ENCODE measurements around the gene RTL10.

RTL10 gene

DNA sequence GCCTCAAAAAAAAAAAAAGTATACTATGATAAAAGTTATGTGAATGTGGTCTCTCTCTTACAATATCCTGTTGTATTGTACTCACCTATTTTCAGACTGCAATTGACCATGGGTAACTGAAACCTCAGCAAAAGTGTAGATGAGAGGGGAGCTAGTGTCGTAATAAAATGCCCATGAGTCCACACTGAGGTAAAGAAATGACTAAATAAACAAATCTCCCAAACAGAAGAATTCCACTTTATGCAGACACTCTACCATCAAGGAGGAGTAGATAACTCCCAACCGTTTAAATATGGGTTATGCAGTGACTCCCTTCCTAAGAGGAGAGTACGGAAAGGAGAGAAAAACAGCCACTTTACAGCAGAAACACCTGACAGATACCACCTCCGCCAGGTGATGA, 14.6 kb downstream of the RTL10 start:
- Histone ChIP-seq H3K4me3 (ENCODE audit: insufficient read depth, low read length, poor library complexity, severe bottlenecking) (no peak overlapping the region), H3K4me2 (ENCODE audit: low read depth, low read length, poor library complexity, severe bottlenecking) (no peak overlapping the region), H3K36me3 (ENCODE audit: low read length) (no peaks in the 10 kb centered on the region), H4K20me1 (ENCODE audit: low read depth, low read length) (no peaks in the 10 kb centered on the region), H3K79me2 (ENCODE audit: insufficient read depth, low read length) (no peaks in the 10 kb centered on the region), H3K27me3 (ENCODE audit: low read length) (no peaks in the 10 kb centered on the region), H3K27ac (ENCODE audit: low read depth, low read length) (no peak overlapping the region), H3F3A (ENCODE audit: insufficient read depth) (no peaks in the 10 kb centered on the region), H3K9ac (ENCODE audit: low read length) (no peak overlapping the region), H3K9me3 (ENCODE audit: insufficient read depth, low read length) (no peaks in the 10 kb centered on the region), H2AFZ (ENCODE audit: low read depth, low read length, severe bottlenecking) (no peak overlapping the region), H3K9me2 (replicated peaks; ENCODE audit: insufficient read depth, low read length) (no peaks in the 10 kb centered on the region)
- TF ChIP-seq, protein P1, sequence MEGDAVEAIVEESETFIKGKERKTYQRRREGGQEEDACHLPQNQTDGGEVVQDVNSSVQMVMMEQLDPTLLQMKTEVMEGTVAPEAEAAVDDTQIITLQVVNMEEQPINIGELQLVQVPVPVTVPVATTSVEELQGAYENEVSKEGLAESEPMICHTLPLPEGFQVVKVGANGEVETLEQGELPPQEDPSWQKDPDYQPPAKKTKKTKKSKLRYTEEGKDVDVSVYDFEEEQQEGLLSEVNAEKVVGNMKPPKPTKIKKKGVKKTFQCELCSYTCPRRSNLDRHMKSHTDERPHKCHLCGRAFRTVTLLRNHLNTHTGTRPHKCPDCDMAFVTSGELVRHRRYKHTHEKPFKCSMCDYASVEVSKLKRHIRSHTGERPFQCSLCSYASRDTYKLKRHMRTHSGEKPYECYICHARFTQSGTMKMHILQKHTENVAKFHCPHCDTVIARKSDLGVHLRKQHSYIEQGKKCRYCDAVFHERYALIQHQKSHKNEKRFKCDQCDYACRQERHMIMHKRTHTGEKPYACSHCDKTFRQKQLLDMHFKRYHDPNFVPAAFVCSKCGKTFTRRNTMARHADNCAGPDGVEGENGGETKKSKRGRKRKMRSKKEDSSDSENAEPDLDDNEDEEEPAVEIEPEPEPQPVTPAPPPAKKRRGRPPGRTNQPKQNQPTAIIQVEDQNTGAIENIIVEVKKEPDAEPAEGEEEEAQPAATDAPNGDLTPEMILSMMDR (IDR thresholded peaks at IDR 0.05; ENCODE audit: insufficient read depth, low read length, poor library complexity, severe bottlenecking) = no peak
- TF ChIP-seq EZH2phosphoT487 (conservative IDR thresholded peaks at IDR 0.05; ENCODE audit: low read length) = no peak

DNA sequence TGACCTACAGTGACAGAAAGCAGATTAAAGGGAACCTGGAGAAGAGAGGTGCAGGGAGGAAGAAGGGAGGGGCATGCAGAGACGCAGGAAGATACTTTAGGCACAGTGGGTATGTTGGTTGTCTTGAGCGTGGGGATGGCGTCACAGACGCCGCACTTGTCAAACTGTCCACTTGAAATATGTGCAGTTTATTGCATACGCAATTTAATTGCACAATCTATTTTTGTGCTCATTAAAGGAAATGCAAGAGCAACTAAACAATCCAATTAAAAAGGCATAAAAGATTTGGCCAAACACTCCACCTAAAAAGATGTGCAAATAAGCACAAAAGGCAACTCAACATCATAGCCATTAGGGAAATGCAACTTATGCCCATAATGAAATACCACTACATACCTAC, 16.8 kb downstream of the RTL10 start:
- Histone ChIP-seq H3K4me3 (ENCODE audit: insufficient read depth, low read length, poor library complexity, severe bottlenecking) (no peak overlapping the region), H3F3A (ENCODE audit: insufficient read depth) (no peaks in the 10 kb centered on the region), H3K27me3 (ENCODE audit: low read length) (no peaks in the 10 kb centered on the region), H3K36me3 (ENCODE audit: low read length) (no peaks in the 10 kb centered on the region), H3K9ac (ENCODE audit: low read length) (no peak overlapping the region), H3K9me3 (ENCODE audit: insufficient read depth, low read length) (no peaks in the 10 kb centered on the region), H3K9me2 (replicated peaks; ENCODE audit: insufficient read depth, low read length) (no peaks in the 10 kb centered on the region), H3K4me2 (ENCODE audit: low read depth, low read length, poor library complexity, severe bottlenecking) (no peak overlapping the region), H2AFZ (ENCODE audit: low read depth, low read length, severe bottlenecking) (no peak overlapping the region), H3K79me2 (ENCODE audit: insufficient read depth, low read length) (no peaks in the 10 kb centered on the region), H3K27ac (ENCODE audit: low read depth, low read length) (no peak overlapping the region), H4K20me1 (ENCODE audit: low read depth, low read length) (no peaks in the 10 kb centered on the region)
- TF ChIP-seq EZH2phosphoT487 (conservative IDR thresholded peaks at IDR 0.05; ENCODE audit: low read length) = no peak
- TF ChIP-seq, protein P1 (IDR thresholded peaks at IDR 0.05; ENCODE audit: insufficient read depth, low read length, poor library complexity, severe bottlenecking) = no peak

DNA sequence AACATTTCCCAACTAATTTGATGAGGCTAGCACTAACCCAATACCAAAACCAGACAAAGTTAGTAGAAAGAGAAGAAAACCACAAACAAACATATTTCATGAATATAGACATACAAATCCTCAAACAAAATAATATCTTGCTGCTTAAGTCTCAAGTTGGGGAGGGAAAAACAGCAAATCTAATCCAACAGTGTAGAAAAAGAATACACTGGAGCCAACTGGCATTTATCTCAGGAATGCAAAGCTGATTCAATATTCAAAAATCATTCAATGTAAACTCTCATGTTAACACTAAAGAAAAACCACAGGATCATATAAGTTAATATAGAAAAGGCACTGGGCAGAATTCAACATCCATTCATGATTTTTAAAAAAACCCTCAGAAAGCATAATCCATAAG, 18.2 kb downstream of the RTL10 start:
- H3K36me3 ChIP-seq (ENCODE audit: low read length) = no peaks in the 10 kb centered on the region
- no peaks in the 10 kb centered on the region for H3K27me3 ChIP-seq (ENCODE audit: low read length)
- H2AFZ ChIP-seq (ENCODE audit: low read depth, low read length, severe bottlenecking) = no peak overlapping the region
- H3K9me2 ChIP-seq (replicated peaks; ENCODE audit: insufficient read depth, low read length) = no peaks in the 10 kb centered on the region
- no peak overlapping the region for H3K27ac ChIP-seq (ENCODE audit: low read depth, low read length)
- no peak overlapping the region for H3K4me3 ChIP-seq (ENCODE audit: insufficient read depth, low read length, poor library complexity, severe bottlenecking)
- TF ChIP-seq, protein P1 (IDR thresholded peaks at IDR 0.05; ENCODE audit: insufficient read depth, low read length, poor library complexity, severe bottlenecking) = no peak
- TF ChIP-seq EZH2phosphoT487 (conservative IDR thresholded peaks at IDR 0.05; ENCODE audit: low read length) = no peak
- no peak overlapping the region for H3K4me2 ChIP-seq (ENCODE audit: low read depth, low read length, poor library complexity, severe bottlenecking)
- H4K20me1 ChIP-seq (ENCODE audit: low read depth, low read length) = no peaks in the 10 kb centered on the region
- H3K9me3 ChIP-seq (ENCODE audit: insufficient read depth, low read length) = no peaks in the 10 kb centered on the region
- H3K79me2 ChIP-seq (ENCODE audit: insufficient read depth, low read length) = no peaks in the 10 kb centered on the region
- no peaks in the 10 kb centered on the region for H3F3A ChIP-seq (ENCODE audit: insufficient read depth)
- no peak overlapping the region for H3K9ac ChIP-seq (ENCODE audit: low read length)
